ENCODE data around the gene LDB2. TPM values are rescaled to one million over a fixed set of nuclear protein-coding genes. Genes with fewer than 3 reads are reported as not detected.
A peak's percentile ranks its signal among the peaks of the same experiment; 100 is the strongest.

LDB2 gene
- total RNA-seq, 1 donor, result 18.8 TPM

GRCh38 chr4:16860516-16860915, 37.9 kb downstream of the LDB2 start:
- Histone ChIP-seq H3K79me2 (ENCODE audit: insufficient read depth, low read length) (peaks cover 12% of the 10 kb centered on the region), H3K36me3 (ENCODE audit: insufficient read depth, low read length) (no peaks in the 10 kb centered on the region), H4K20me1 (ENCODE audit: insufficient read depth, low read length) (no peaks in the 10 kb centered on the region), H3K9me3 (ENCODE audit: low read depth, low read length) (no peaks in the 10 kb centered on the region), H2AFZ (ENCODE audit: low read length) (no peak overlapping the region), H3K4me1 (ENCODE audit: insufficient read depth, low read length) (peaks cover 31% of the 10 kb centered on the region), H3K27me3 (ENCODE audit: insufficient read depth, low read length) (no peaks in the 10 kb centered on the region), H3K4me2 (ENCODE audit: insufficient read depth, low read length) (no peak overlapping the region), H3K4me3 (ENCODE audit: insufficient read depth, low read length) (no peak overlapping the region), H3K27ac (ENCODE audit: low read depth, low read length) (peak overlapping the region; percentile 43)
- peak; percentile 92 for DNase-seq (ENCODE audit: insufficient read length, low spot score, missing footprints)
- TF ChIP-seq CTCF (IDR thresholded peaks at IDR 0.05; ENCODE audit: extremely low read depth, low read depth, low read length), result no peak

- no peak overlapping the region for H3K4me2 ChIP-seq (ENCODE audit: insufficient read depth, low read length)
- no peak for TF ChIP-seq CTCF (IDR thresholded peaks at IDR 0.05; ENCODE audit: extremely low read depth, low read depth, low read length)
- DNase-seq (ENCODE audit: insufficient read length, low spot score, missing footprints), result no peak
Observed at GRCh38 chr4:16859031-16859430, 39.4 kb downstream of the LDB2 start.

GRCh38 chr4:16858275-16858752, 40.1 kb downstream of the LDB2 start:
- peaks cover 14% of the 10 kb centered on the region for H3K79me2 ChIP-seq (ENCODE audit: insufficient read depth, low read length)

More at GRCh38 chr4:16859031-16859430, 39.4 kb downstream of the LDB2 start:
- H2AFZ ChIP-seq (ENCODE audit: low read length), result no peak overlapping the region
- H3K27ac ChIP-seq (ENCODE audit: low read depth, low read length), result no peak overlapping the region
- no peaks in the 10 kb centered on the region for H3K27me3 ChIP-seq (ENCODE audit: insufficient read depth, low read length)
- no peaks in the 10 kb centered on the region for H3K9me3 ChIP-seq (ENCODE audit: low read depth, low read length)
- no peaks in the 10 kb centered on the region for H4K20me1 ChIP-seq (ENCODE audit: insufficient read depth, low read length)
- peaks cover 31% of the 10 kb centered on the region for H3K4me1 ChIP-seq (ENCODE audit: insufficient read depth, low read length)
- no peaks in the 10 kb centered on the region for H3K36me3 ChIP-seq (ENCODE audit: insufficient read depth, low read length)
- H3K79me2 ChIP-seq (ENCODE audit: insufficient read depth, low read length), result peaks cover 14% of the 10 kb centered on the region
- H3K4me3 ChIP-seq (ENCODE audit: insufficient read depth, low read length), result no peak overlapping the region

GRCh38 chr4:16857425-16857824, 41.0 kb downstream of the LDB2 start:
- no peaks in the 10 kb centered on the region for H3K36me3 ChIP-seq (ENCODE audit: insufficient read depth, low read length)
- H4K20me1 ChIP-seq (ENCODE audit: insufficient read depth, low read length), result no peaks in the 10 kb centered on the region
- H2AFZ ChIP-seq (ENCODE audit: low read length), result no peak overlapping the region
- H3K27me3 ChIP-seq (ENCODE audit: insufficient read depth, low read length), result no peaks in the 10 kb centered on the region
- peaks cover 31% of the 10 kb centered on the region for H3K4me1 ChIP-seq (ENCODE audit: insufficient read depth, low read length)
- no peak overlapping the region for H3K27ac ChIP-seq (ENCODE audit: low read depth, low read length)
- no peak for TF ChIP-seq CTCF (IDR thresholded peaks at IDR 0.05; ENCODE audit: extremely low read depth, low read depth, low read length)
- no peak overlapping the region for H3K4me2 ChIP-seq (ENCODE audit: insufficient read depth, low read length)
- no peak overlapping the region for H3K4me3 ChIP-seq (ENCODE audit: insufficient read depth, low read length)
- peaks cover 14% of the 10 kb centered on the region for H3K79me2 ChIP-seq (ENCODE audit: insufficient read depth, low read length)
- H3K9me3 ChIP-seq (ENCODE audit: low read depth, low read length), result no peaks in the 10 kb centered on the region
- DNase-seq (ENCODE audit: insufficient read length, low spot score, missing footprints), result no peak

More at GRCh38 chr4:16858275-16858752, 40.1 kb downstream of the LDB2 start:
- TF ChIP-seq CTCF (IDR thresholded peaks at IDR 0.05; ENCODE audit: extremely low read depth, low read depth, low read length), result no peak
- Histone ChIP-seq H2AFZ (ENCODE audit: low read length) (no peak overlapping the region), H3K27me3 (ENCODE audit: insufficient read depth, low read length) (no peaks in the 10 kb centered on the region), H3K36me3 (ENCODE audit: insufficient read depth, low read length) (no peaks in the 10 kb centered on the region), H3K9me3 (ENCODE audit: low read depth, low read length) (no peaks in the 10 kb centered on the region), H4K20me1 (ENCODE audit: insufficient read depth, low read length) (no peaks in the 10 kb centered on the region), H3K4me1 (ENCODE audit: insufficient read depth, low read length) (peaks cover 31% of the 10 kb centered on the region), H3K4me3 (ENCODE audit: insufficient read depth, low read length) (no peak overlapping the region), H3K27ac (ENCODE audit: low read depth, low read length) (no peak overlapping the region), H3K4me2 (ENCODE audit: insufficient read depth, low read length) (no peak overlapping the region)
- DNase-seq (ENCODE audit: insufficient read length, low spot score, missing footprints), result no peak

All from osteoblast (primary cell).